ENCODE measurements around the gene SNX4.
A peak's percentile ranks its signal among the peaks of the same experiment; 100 is the strongest.

DNA sequence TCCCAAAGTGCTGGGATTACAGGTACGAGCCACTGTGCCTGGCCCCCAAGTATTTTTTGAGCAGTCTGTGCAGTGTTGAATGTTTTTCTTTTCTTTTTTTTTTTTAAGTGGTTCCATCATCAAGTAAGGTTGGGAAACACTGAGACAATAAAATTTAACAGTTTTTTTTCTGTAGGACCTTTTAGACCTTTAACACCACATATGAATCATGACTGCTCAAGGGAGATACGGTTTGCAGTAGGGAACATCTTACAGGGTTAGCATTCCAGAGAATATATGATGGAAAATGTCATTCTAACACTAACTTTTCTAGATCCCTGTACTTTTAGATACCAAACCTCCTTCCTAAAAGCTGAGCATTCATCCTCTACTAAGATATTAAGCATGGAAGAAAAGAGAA, 41.7 kb downstream of the SNX4 start:
- TF ChIP-seq, protein P1, sequence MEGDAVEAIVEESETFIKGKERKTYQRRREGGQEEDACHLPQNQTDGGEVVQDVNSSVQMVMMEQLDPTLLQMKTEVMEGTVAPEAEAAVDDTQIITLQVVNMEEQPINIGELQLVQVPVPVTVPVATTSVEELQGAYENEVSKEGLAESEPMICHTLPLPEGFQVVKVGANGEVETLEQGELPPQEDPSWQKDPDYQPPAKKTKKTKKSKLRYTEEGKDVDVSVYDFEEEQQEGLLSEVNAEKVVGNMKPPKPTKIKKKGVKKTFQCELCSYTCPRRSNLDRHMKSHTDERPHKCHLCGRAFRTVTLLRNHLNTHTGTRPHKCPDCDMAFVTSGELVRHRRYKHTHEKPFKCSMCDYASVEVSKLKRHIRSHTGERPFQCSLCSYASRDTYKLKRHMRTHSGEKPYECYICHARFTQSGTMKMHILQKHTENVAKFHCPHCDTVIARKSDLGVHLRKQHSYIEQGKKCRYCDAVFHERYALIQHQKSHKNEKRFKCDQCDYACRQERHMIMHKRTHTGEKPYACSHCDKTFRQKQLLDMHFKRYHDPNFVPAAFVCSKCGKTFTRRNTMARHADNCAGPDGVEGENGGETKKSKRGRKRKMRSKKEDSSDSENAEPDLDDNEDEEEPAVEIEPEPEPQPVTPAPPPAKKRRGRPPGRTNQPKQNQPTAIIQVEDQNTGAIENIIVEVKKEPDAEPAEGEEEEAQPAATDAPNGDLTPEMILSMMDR (conservative IDR thresholded peaks at IDR 0.05; ENCODE audit: low read depth, low read length): no peak
- TF ChIP-seq POLR2A (IDR thresholded peaks at IDR 0.05; ENCODE audit: low read depth, low read length): no peak
- TF ChIP-seq CEBPB (IDR thresholded peaks at IDR 0.05; ENCODE audit: low read depth, low read length): 0 out of 2 replicates have a peak, but pooled peaks have one; percentile 20
- TF ChIP-seq, protein P2, sequence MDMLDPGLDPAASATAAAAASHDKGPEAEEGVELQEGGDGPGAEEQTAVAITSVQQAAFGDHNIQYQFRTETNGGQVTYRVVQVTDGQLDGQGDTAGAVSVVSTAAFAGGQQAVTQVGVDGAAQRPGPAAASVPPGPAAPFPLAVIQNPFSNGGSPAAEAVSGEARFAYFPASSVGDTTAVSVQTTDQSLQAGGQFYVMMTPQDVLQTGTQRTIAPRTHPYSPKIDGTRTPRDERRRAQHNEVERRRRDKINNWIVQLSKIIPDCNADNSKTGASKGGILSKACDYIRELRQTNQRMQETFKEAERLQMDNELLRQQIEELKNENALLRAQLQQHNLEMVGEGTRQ (IDR thresholded peaks at IDR 0.05; ENCODE audit: low read depth, low read length): no peak
- TF ChIP-seq MXI1 (IDR thresholded peaks at IDR 0.05; ENCODE audit: borderline replicate concordance, low read depth, low read length): no peak
- no peak for TF ChIP-seq FOS (IDR thresholded peaks at IDR 0.05; ENCODE audit: low read depth, low read length)
- TF ChIP-seq, protein P3, sequence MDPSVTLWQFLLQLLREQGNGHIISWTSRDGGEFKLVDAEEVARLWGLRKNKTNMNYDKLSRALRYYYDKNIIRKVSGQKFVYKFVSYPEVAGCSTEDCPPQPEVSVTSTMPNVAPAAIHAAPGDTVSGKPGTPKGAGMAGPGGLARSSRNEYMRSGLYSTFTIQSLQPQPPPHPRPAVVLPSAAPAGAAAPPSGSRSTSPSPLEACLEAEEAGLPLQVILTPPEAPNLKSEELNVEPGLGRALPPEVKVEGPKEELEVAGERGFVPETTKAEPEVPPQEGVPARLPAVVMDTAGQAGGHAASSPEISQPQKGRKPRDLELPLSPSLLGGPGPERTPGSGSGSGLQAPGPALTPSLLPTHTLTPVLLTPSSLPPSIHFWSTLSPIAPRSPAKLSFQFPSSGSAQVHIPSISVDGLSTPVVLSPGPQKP (IDR thresholded peaks at IDR 0.05; ENCODE audit: borderline replicate concordance, low read depth, low read length): no peak
- no peak for TF ChIP-seq SMC3 (IDR thresholded peaks at IDR 0.05; ENCODE audit: low read depth, low read length)
- no peak for TF ChIP-seq MAFK (IDR thresholded peaks at IDR 0.05; ENCODE audit: low read depth, low read length)
